HT-29 (cell line): ENCODE measurements around the gene APOL4. TPM values are rescaled to one million over a fixed set of nuclear protein-coding genes. Genes with fewer than 3 reads are reported as not detected.
"Not testable (repeated sequence)": the region's sequence is repeated elsewhere in the genome, so short reads cannot be mapped to it uniquely, and the experiment has no call there.

Experiments
- DNase-seq: peaks from one replicate; pipeline ENCODE4 v3.0.0-alpha.2; 2015; ENCODE audit warnings: low spot score
- total RNA-seq: library from RNA; depleted of rRNA; stranded (reverse); fragments of >200 nt; shearing (Covaris generic); gene quantifications from 2 replicates; pipeline ENCODE4 v1.2.3, GENCODE V29; 2014; rRNA removed

The APOL4 gene
- total RNA-seq, 1 experiment from 2014 or later, result not detected

GRCh38 chr22:36155702-36156101, 45.9 kb downstream of the APOL4 start:
- no peak for DNase-seq

DNA sequence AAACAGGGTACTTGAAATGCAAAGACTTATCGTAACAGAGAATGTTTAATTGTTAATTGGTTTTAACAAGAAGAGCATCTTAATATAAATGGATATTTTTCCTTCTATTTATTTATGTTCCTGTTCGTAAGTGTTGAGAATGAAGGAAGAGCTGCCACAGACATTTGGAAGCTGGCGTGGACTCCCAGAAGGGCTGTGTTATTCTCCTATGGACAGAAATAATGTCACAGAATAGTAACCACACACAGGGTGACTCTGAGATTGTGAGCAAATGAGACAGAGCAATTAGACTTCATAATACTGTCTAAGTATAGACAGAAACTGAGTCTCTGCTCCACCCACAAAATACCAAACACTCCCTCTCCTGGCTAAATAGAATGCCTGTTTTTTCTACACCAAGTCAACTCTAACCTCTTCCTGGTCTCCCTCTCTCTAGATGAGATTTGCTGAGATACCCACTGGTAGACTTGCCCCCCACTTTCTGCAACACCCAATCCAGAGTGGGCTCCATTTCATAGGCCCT, 47.1 kb downstream of the APOL4 start:
- DNase-seq, result no peak

DNA sequence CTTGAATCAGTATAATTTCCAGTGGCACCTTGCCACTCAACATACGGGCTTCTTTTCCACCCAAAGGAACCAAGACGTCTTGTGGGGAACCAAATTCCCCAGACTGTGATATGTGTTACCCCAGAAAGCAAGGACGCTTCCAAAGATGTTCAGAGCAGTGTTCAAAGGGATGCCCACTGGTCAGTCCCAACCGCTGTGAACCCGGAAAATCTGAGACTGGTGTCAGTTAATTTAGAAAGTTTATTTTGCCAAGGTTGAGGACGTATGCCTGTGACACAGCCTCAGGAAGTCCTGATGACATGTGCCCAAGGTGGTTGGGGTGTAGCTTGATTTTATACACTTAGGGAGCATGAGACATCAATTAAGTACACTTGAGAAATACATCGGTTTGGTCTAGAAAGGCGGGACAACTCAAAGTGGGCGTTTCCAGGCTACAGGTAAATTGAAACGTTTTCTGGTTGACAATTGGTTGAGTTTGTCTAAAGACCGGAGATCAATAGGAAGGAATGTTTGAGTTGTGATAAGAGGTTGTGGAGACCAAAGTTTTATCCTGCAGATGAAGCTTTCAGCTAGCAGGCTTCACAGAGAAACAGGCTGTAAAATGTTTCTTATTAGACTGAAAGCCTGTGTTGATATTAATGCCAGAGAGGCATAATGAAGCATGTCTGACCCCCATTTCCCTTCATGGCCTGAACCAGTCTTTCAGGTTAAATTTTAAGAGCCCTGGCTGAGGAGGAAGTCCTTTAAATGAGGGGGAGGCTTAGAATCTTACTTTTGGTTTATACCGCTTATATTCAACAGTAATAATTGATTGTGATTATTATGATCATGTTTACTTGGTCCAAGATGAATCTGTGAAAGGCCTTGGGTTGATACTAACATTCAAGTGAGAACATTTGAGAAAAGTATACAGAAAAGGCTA, 47.8 kb downstream of the APOL4 start:
- DNase-seq, result no peak

- not testable (repeated sequence) for DNase-seq
Measured at GRCh38 chr22:36152821-36153220, 48.8 kb downstream of the APOL4 start.

DNA sequence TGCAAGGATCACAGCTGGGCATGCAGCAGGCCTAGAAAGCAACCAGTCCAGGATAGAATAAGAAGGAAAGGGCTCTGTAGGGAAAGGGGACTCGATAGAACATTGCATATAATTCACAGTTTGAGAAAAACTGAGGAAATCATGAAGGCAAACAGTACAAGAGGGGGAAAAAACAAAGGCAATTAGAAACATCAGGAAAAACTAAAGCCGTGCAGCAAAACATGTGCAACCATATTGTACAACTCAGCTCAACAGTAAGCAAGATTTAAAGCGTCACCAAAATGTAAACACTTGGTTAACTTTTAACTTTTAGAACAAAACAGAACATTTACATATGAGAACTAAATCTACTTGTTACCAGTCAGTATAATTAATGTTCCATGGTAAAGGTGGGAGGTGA, 49.5 kb downstream of the APOL4 start:
- DNase-seq, result no peak

DNA sequence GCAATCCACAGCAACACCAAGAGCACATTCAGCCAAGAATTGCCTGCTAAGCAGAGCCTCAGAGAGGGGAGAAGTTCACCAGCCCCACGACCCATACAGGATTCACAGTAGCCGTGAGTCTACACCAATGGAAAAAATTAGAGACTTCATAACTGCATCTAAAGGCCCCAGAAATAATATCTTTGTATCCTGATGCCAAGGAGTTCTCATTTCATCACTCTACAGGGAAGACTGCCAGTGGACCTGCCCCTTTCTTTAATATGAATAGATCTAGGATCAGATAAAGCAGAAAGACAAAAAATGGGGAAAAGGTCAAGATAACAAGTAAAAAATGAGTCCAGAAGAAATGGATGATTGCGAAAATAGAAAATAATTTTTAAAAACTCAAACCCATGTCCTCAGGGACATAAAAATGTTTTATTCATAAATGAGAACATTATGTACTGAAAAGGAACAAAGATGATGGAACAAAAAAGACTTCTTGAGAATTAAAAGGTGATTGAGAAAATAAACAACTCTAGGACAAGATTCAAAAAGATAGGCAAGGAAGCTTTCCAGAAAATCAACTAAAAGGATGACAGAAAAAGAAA, 50.5 kb downstream of the APOL4 start:
- no peak for DNase-seq

DNA sequence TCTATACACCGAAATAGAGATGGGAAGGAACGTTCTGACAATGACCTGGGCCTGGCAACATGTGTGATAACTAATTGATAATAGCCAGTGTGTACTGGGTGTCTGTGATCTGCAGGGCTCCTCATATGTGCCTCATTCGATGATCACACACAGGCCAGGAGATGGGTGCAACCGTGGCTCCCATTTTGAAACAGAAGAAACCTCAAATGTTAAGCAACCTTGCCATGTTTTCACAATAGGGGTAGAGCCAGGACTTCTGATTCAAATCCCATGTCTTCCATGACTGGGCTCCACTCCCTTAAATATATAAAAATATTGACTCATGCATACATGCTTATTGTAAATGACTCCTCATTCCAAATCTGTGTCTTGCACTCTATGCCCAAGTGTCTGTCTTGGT, 52.2 kb downstream of the APOL4 start:
- DNase-seq, result no peak

DNA sequence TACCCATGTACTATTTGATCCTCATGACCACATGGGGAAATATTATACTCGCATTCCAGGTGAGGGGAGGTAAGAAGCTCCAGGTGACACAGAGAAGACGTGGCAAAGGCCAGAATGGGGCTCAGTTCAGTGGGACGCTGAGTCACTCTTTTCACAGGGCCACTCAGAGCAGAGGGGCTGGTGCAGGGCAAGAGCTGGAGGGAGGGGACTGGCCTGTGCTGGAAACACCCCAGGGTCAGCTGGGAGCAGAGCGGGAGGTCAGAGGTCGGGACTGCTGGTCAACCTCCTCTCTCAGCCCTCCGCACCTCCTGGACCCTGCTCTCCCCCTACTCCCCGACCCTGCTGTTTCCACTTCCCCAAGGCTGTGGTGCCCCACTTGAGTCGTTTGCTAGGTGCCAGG, 53.2 kb downstream of the APOL4 start:
- DNase-seq, result no peak

GRCh38 chr22:36147196-36147791, 54.3 kb downstream of the APOL4 start:
- no peak for DNase-seq

GRCh38 chr22:36145881-36146280, 55.7 kb downstream of the APOL4 start:
- no peak for DNase-seq

GRCh38 chr22:36144886-36145541, 56.6 kb downstream of the APOL4 start:
- peak; percentile 54 for DNase-seq

DNA sequence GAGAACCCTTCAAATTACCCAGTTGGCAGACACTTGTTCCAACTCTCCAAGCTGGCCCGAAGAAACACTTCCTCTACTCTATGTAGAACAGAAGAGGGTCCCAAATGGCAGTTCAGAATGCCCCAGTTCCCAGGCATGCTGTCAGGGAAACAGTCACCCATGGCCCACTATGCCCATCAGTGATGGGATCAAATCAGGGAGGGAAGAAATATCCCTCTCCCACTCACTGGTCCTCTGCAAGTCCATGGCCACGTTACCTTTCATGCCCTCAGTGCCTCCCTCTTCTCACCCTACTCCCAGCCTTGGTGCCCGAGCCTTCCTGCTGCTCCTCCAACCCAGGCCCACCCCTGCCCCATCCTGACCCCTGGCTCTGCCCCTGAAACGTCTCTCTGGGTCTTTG, 57.7 kb downstream of the APOL4 start:
- no peak for DNase-seq

DNA sequence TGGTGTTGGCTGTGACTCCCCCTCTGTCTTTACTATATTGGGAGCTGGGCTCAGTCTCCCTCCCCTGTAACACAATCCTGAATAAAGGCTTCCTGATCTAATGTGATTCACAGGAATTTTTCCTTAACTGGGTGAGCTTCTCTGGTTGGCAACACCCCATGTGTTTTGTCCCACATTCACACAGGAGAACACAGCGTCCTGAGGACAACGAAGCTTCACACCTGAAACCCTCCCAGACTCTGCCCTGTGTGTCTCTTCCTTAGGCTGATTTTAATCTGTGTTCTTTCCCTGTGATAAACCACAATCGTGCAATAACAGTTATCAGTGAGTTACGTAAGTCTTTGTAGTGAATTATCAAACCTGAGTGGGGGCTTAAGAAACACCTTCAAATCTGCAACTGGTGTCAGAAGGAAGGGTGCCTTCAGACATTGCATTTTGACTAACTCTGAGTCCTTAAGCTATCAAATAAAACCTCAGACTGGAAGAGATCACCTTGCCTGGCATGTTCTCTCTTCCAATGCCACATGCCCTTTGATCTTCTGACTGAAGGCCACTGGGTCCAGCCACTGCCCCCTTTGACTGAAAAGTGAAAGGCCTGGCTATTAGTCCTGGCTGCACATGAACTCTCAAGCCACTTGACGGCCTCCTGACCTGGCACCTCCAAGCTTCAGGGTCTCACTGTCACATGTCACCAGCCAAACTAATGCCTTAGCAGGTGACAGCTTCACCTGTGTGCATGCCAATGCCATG, 58.4 kb downstream of the APOL4 start:
- DNase-seq, result no peak

DNA sequence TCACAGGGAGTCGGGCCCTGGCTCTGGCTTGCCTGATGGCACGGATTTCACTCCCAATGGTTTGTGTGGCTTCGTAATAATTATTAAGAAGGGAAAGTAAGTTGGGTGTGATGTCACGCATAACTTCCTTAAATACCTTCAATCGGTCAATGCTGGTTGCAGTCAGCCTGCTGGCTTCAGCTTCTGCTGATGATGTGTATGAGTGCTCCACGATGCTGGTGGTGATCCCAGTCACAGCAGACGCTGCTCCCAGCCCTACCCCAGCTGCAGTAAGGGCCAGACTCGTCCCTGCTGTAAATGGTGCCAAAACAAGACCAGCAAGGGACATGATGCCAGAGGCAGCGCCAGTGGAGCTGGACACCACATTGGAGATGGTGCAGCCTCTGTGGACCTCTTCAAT, 60.1 kb downstream of the APOL4 start:
- DNase-seq, result no peak

Other genes starting within 250 kb of the APOL4 start
- 43.0 and 43.3 TPM in 2 replicates for gene RBFOX2, start 173.0 kb downstream of the APOL4 start, total RNA-seq
- 0.70 and 1.7 TPM in 2 replicates for gene APOL3, start 41.1 kb downstream of the APOL4 start, total RNA-seq
- 16.0 and 20.8 TPM in 2 replicates for gene APOL2, start 37.7 kb upstream of the APOL4 start, total RNA-seq
- 8.4 and 15.2 TPM in 2 replicates for gene APOL1, start 51.3 kb upstream of the APOL4 start, total RNA-seq
- 258 and 259 TPM in 2 replicates for gene MYH9, start 186.2 kb upstream of the APOL4 start, total RNA-seq